Measurements from ENCODE around the gene EGFR.

- no peak for TF ChIP-seq ZFP3 (CRISPR knock-in tag; IDR thresholded peaks at IDR 0.05)
- TF ChIP-seq ARNTL (CRISPR knock-in tag; IDR thresholded peaks at IDR 0.05; ENCODE audit: borderline replicate concordance, low read depth): no peak
- TF ChIP-seq, protein P1, sequence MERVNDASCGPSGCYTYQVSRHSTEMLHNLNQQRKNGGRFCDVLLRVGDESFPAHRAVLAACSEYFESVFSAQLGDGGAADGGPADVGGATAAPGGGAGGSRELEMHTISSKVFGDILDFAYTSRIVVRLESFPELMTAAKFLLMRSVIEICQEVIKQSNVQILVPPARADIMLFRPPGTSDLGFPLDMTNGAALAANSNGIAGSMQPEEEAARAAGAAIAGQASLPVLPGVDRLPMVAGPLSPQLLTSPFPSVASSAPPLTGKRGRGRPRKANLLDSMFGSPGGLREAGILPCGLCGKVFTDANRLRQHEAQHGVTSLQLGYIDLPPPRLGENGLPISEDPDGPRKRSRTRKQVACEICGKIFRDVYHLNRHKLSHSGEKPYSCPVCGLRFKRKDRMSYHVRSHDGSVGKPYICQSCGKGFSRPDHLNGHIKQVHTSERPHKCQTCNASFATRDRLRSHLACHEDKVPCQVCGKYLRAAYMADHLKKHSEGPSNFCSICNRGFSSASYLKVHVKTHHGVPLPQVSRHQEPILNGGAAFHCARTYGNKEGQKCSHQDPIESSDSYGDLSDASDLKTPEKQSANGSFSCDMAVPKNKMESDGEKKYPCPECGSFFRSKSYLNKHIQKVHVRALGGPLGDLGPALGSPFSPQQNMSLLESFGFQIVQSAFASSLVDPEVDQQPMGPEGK (CRISPR knock-in tag; IDR thresholded peaks at IDR 0.05; ENCODE audit: borderline replicate concordance): no peak
- TF ChIP-seq TOX (CRISPR knock-in tag; IDR thresholded peaks at IDR 0.05; ENCODE audit: borderline replicate concordance): no peak
- TF ChIP-seq, protein P2, sequence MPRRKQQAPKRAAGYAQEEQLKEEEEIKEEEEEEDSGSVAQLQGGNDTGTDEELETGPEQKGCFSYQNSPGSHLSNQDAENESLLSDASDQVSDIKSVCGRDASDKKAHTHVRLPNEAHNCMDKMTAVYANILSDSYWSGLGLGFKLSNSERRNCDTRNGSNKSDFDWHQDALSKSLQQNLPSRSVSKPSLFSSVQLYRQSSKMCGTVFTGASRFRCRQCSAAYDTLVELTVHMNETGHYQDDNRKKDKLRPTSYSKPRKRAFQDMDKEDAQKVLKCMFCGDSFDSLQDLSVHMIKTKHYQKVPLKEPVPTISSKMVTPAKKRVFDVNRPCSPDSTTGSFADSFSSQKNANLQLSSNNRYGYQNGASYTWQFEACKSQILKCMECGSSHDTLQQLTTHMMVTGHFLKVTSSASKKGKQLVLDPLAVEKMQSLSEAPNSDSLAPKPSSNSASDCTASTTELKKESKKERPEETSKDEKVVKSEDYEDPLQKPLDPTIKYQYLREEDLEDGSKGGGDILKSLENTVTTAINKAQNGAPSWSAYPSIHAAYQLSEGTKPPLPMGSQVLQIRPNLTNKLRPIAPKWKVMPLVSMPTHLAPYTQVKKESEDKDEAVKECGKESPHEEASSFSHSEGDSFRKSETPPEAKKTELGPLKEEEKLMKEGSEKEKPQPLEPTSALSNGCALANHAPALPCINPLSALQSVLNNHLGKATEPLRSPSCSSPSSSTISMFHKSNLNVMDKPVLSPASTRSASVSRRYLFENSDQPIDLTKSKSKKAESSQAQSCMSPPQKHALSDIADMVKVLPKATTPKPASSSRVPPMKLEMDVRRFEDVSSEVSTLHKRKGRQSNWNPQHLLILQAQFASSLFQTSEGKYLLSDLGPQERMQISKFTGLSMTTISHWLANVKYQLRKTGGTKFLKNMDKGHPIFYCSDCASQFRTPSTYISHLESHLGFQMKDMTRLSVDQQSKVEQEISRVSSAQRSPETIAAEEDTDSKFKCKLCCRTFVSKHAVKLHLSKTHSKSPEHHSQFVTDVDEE (CRISPR knock-in tag; IDR thresholded peaks at IDR 0.05): no peak
- no peak for TF ChIP-seq ISL1 (CRISPR knock-in tag; IDR thresholded peaks at IDR 0.05)
- no peak for TF ChIP-seq TCF4 (CRISPR knock-in tag; IDR thresholded peaks at IDR 0.05; ENCODE audit: borderline replicate concordance)
- TF ChIP-seq ESRRG (CRISPR knock-in tag; IDR thresholded peaks at IDR 0.05): no peak
- no peak for TF ChIP-seq POU6F1 (CRISPR knock-in tag; IDR thresholded peaks at IDR 0.05; ENCODE audit: borderline replicate concordance, low read depth)
- no peak for TF ChIP-seq ZNF565 (CRISPR knock-in tag; conservative IDR thresholded peaks at IDR 0.05; ENCODE audit: low read depth)
- no peak for TF ChIP-seq GLIS3 (CRISPR knock-in tag; IDR thresholded peaks at IDR 0.05)
- TF ChIP-seq RARB (CRISPR knock-in tag; IDR thresholded peaks at IDR 0.05): no peak
Measured at GRCh38 chr7:55134786-55135185, 116.0 kb downstream of the EGFR start.

All from SK-N-SH treated with all-trans-retinoic acid at 6 μM for 48 hours (cell line).